ENCODE results near the gene EMP2. TPM values are rescaled to one million over a fixed set of nuclear protein-coding genes. Genes with fewer than 3 reads are reported as not detected.
"Not testable (repeated sequence)": the region's sequence is repeated elsewhere in the genome, so short reads cannot be mapped to it uniquely, and the experiment has no call there.

EMP2 gene, protein sequence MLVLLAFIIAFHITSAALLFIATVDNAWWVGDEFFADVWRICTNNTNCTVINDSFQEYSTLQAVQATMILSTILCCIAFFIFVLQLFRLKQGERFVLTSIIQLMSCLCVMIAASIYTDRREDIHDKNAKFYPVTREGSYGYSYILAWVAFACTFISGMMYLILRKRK
- total RNA-seq (10 to 100 TPM; 66.0 to 85.0 (median 74.3) TPM), polyA plus RNA-seq (34.4 TPM)
- long read RNA-seq, donor 1, full-length matches to known transcripts: 57 of 75 reads
- long read RNA-seq, donor 1, partial matches to known transcripts: 4 of 75 reads
- long read RNA-seq, donor 1, other reads (novel, unspliced or antisense): 14 of 75 reads
- long read RNA-seq, donor 2, full-length matches to known transcripts: 16 of 20 reads
- long read RNA-seq, donor 2, partial matches to known transcripts: 1 of 20 reads
- long read RNA-seq, donor 2, other reads (novel, unspliced or antisense): 3 of 20 reads
- long read RNA-seq, donor 3, full-length matches to known transcripts: 24 of 37 reads
- long read RNA-seq, donor 3, partial matches to known transcripts: 8 of 37 reads
- long read RNA-seq, donor 3, other reads (novel, unspliced or antisense): 5 of 37 reads
- long read RNA-seq, donor 4, full-length matches to known transcripts: 14 of 16 reads
- long read RNA-seq, donor 4, partial matches to known transcripts: 1 of 16 reads
- long read RNA-seq, donor 4, other reads (novel, unspliced or antisense): 1 of 16 reads

DNA sequence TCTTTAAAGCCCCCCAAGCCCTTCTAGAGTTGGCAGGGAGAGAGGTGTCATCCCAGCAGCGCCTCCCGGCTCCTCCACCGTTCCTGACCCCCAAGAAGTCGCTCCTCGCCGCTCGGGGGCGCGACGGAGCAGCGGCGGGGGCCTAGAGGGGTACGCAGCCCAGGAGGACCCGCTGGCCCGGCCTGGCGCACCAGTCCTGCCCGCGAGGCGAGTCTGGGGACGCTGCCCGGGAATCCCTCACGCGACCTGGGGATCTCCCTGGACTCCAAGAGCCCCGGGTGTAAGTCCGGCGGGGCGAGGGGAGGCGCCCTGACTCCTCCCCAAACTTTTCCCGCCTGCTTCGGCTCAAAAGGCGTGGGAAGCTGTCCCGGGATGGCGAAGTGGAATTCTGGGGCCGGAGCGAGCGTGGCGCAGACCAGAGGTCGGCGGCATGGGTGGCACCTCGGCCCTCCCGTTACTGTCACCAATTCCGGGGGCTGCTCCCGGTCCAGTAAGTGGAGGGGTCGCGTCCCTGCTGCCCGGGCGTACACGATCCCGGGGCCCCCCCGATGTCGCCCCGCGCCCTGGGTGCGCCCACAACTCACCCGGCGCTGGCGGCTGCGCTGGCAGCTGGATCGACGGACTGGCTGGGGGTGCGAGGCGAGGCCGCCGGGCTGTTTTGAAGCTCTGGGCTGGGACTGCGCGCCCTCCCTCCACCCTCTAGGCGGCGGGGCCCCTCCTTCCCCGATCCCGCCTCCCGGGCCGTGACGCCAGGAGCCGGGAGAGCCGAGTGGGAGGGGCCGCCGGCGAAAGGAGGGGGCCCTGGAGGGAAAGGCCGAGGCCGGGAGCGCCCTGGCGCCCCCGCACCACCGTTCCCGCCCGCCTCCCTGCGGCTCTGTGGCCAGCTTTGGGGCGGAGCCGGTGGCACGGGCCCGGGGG, at the start of gene EMP2:
TSS of gene EMP2 (minus strand) at position 634 of the 918 bp plus-strand sequence. CDS start 32,981 bp downstream, outside the sequence.
- intact Hi-C loops (cut with DNase I): loop anchor here (2.0 to 10.0 kb wide), 5 partner anchors 37 to 157 kb away; no protein-coding TSS in a partner anchor
- ATAC-seq (peak; percentile 93 to 94), DNase-seq (peak; percentile 88 to 95 (median 94))
- Histone ChIP-seq H3K27ac (ENCODE audit: low read length) (peak within 1 kb of the TSS; percentile 85), H3K9me3 (ENCODE audit: control insufficient read depth, low read length) (no peaks in the 10 kb centered on the region), H3K4me1 (ENCODE audit: control insufficient read depth, insufficient read depth, low read length) (peaks cover 15% of the 10 kb centered on the region), H3K27me3 (ENCODE audit: control insufficient read depth, insufficient read depth) (no peaks in the 10 kb centered on the region), H3K4me3 (ENCODE audit: low read length) (peak within 1 kb of the TSS; percentile 63)
- WGBS: under 1% methylated on average over 91 of the region's 91 CpGs

DNA sequence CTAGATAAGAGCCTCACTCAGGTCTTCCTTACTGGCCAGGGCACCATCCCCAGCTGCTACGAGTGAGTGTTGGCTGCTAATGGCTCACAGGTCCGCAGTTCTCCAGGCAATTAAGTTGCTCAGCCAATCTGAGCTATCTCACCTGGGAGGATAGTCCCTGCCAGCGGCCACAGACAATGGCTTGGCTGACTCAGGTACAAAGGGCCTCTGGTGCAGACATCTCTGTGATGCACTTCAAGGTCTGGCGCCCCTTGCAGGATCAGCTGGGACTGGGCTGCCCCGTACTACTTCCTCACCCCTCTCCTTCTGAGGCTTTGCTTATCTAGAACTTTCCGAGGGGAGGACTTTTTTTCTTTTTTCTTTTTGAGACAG, 49.2 kb upstream of the EMP2 start:
- no peak for DNase-seq
- Histone ChIP-seq H3K9me3 (ENCODE audit: control insufficient read depth, low read length) (no peaks in the 10 kb centered on the region), H3K4me1 (ENCODE audit: control insufficient read depth, insufficient read depth, low read length) (no peaks in the 10 kb centered on the region), H3K27ac (ENCODE audit: low read length) (no peak overlapping the region), H3K27me3 (ENCODE audit: control insufficient read depth, insufficient read depth) (no peaks in the 10 kb centered on the region), H3K4me3 (ENCODE audit: low read length) (no peak overlapping the region)
- intact Hi-C loops (cut with DNase I): no loop called here
- 60% methylated on average over 6 of the region's 6 CpGs for WGBS
- ATAC-seq: no peak

GRCh38 chr16:10625595-10626357, 45.4 kb upstream of the EMP2 start:
- Histone ChIP-seq H3K27me3 (ENCODE audit: control insufficient read depth, insufficient read depth) (no peaks in the 10 kb centered on the region), H3K4me3 (ENCODE audit: low read length) (no peak overlapping the region), H3K9me3 (ENCODE audit: control insufficient read depth, low read length) (no peaks in the 10 kb centered on the region), H3K4me1 (ENCODE audit: control insufficient read depth, insufficient read depth, low read length) (no peaks in the 10 kb centered on the region), H3K27ac (ENCODE audit: low read length) (no peak overlapping the region)
- DNase-seq (no peak), ATAC-seq (no peak)
- WGBS: 87% methylated on average over 12 of the region's 12 CpGs
- intact Hi-C loops (cut with DNase I): no loop called here

GRCh38 chr16:10624527-10624926, 44.1 kb upstream of the EMP2 start:
- no peaks in the 10 kb centered on the region for H3K4me1 ChIP-seq (ENCODE audit: control insufficient read depth, insufficient read depth, low read length)
- no peak for DNase-seq
- no peaks in the 10 kb centered on the region for H3K9me3 ChIP-seq (ENCODE audit: control insufficient read depth, low read length)
- intact Hi-C loops (cut with DNase I): no loop called here
- no peak overlapping the region for H3K27ac ChIP-seq (ENCODE audit: low read length)
- no peak overlapping the region for H3K4me3 ChIP-seq (ENCODE audit: low read length)
- ATAC-seq: no peak
- H3K27me3 ChIP-seq (ENCODE audit: control insufficient read depth, insufficient read depth): no peaks in the 10 kb centered on the region
- WGBS: 87% methylated on average over 6 of the region's 6 CpGs

GRCh38 chr16:10623059-10623458, 42.7 kb upstream of the EMP2 start:
- Histone ChIP-seq H3K27me3 (ENCODE audit: control insufficient read depth, insufficient read depth) (no peaks in the 10 kb centered on the region), H3K4me3 (ENCODE audit: low read length) (no peak overlapping the region), H3K9me3 (ENCODE audit: control insufficient read depth, low read length) (no peaks in the 10 kb centered on the region), H3K4me1 (ENCODE audit: control insufficient read depth, insufficient read depth, low read length) (no peaks in the 10 kb centered on the region), H3K27ac (ENCODE audit: low read length) (peak overlapping the region; percentile 76)
- DNase-seq: no peak
- intact Hi-C loops (cut with DNase I): no loop called here
- ATAC-seq: no peak
- WGBS: 78% methylated on average over 3 of the region's 3 CpGs

DNA sequence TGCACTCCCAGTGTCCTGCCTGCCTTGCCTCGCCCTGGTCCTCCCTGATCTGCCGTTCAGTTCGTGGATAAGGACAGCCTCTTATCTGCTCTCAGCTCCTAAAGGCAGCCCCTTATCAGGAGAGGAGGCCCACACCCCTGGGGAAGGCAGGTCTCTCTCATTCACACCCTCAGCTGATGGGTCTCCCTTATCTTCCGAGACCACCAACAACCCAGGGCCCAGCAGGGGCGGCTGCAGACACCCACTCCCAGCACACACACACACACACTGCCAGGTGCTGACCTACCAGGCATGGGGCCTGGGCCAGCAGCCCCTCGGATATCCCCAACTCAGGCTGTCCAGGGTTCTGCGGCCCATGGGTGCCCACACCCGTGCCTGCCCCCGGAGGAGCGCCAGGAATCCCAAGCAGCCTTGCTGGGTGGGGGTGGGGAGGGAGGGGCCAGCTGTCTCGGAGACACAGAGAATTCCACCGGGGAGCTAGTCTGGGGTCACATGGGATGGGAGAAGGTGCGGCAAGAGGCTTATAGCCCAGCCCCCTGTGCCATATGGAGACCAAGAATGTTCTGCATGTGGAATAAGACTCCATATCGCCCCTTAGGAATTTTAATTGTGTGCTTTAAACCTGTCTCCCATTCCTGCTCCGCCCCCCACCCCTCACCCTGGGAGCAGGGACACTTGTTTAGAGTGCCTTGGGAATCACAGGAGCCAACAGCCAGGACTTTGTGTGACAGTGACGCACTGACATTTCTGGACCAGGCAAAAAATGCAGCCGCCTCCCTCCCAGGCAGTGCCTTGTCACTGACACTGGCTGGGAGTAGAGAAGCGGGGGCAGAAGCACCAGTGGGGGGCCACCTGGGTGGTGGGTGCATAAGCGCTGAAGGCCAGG, 41.9 kb upstream of the EMP2 start:
- DNase-seq (peak; percentile 34 to 60 (median 59)), ATAC-seq (peak; percentile 72 to 73)
- Histone ChIP-seq H3K9me3 (ENCODE audit: control insufficient read depth, low read length) (no peaks in the 10 kb centered on the region), H3K27me3 (ENCODE audit: control insufficient read depth, insufficient read depth) (no peaks in the 10 kb centered on the region), H3K27ac (ENCODE audit: low read length) (peak overlapping the region; percentile 76), H3K4me3 (ENCODE audit: low read length) (no peak overlapping the region), H3K4me1 (ENCODE audit: control insufficient read depth, insufficient read depth, low read length) (peaks cover 5% of the 10 kb centered on the region)
- WGBS: 50% methylated on average over 19 of the region's 19 CpGs
- intact Hi-C loops (cut with DNase I): no loop called here

- ATAC-seq; DNase-seq; H3K9me3 ChIP-seq (ENCODE audit: control insufficient read depth, low read length); H3K4me1 ChIP-seq (ENCODE audit: control insufficient read depth, insufficient read depth, low read length); intact Hi-C loops (cut with DNase I); H3K4me3 ChIP-seq (ENCODE audit: low read length); H3K27me3 ChIP-seq (ENCODE audit: control insufficient read depth, insufficient read depth): not testable (repeated sequence)
- H3K27ac ChIP-seq (ENCODE audit: low read length): peak overlapping the region; percentile 33
- WGBS: 80% methylated on average over 7 of the region's 7 CpGs
Observed at GRCh38 chr16:10621216-10621949, 41.0 kb upstream of the EMP2 start.

DNA sequence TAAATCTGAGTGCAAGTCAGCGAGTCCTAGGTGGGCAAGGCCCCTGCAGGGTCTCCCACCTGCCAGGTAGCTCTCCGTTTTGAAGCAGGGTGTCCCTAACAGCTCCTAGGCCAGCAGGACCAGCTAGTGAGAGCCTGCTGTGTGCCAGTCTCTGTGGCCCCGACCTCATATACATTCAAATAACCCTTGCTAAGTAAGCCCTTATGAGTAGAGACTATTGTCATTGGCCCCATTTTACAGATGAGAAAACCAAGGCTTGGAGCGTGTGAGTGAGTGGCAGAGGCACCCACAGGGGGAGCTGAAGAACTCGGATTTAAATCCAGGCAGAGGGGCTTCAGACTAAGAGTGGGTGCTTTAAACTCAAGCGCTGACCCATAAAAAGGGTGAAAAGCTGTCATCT, 39.7 kb upstream of the EMP2 start:
- intact Hi-C loops (cut with DNase I): no loop called here
- Histone ChIP-seq H3K27ac (ENCODE audit: low read length) (no peak overlapping the region), H3K27me3 (ENCODE audit: control insufficient read depth, insufficient read depth) (no peaks in the 10 kb centered on the region), H3K4me1 (ENCODE audit: control insufficient read depth, insufficient read depth, low read length) (peaks cover 5% of the 10 kb centered on the region), H3K9me3 (ENCODE audit: control insufficient read depth, low read length) (no peaks in the 10 kb centered on the region), H3K4me3 (ENCODE audit: low read length) (no peak overlapping the region)
- no peak for ATAC-seq
- WGBS: 85% methylated on average over 6 of the region's 6 CpGs
- no peak for DNase-seq

GRCh38 chr16:10619271-10619849, 39.0 kb upstream of the EMP2 start:
- Histone ChIP-seq H3K27ac (ENCODE audit: low read length) (peak overlapping the region; percentile 61), H3K27me3 (ENCODE audit: control insufficient read depth, insufficient read depth) (no peaks in the 10 kb centered on the region)
- intact Hi-C loops (cut with DNase I): loop anchor here in 3 of 4 donors (2.0 to 10.0 kb wide), 4 partner anchors 37 to 65 kb away; partner anchors contain the start of gene EMP2 (in 2 of the 3)

More at GRCh38 chr16:10619271-10619849, 39.0 kb upstream of the EMP2 start:
- 27% methylated on average over 25 of the region's 25 CpGs for WGBS
- H3K4me1 ChIP-seq (ENCODE audit: control insufficient read depth, insufficient read depth, low read length): peaks cover 5% of the 10 kb centered on the region
- DNase-seq (peak; percentile 61 to 87 (median 84)), ATAC-seq (peak; percentile 47 to 56)
- H3K9me3 ChIP-seq (ENCODE audit: control insufficient read depth, low read length): no peaks in the 10 kb centered on the region
- no peak overlapping the region for H3K4me3 ChIP-seq (ENCODE audit: low read length)
